Calu3 (cell line): ENCODE data around the gene LRP10. TPM values are rescaled to one million over a fixed set of nuclear protein-coding genes. Genes with fewer than 3 reads are reported as not detected.

ENCODE experiments used
- BruUV-seq: library from RNA; stranded (reverse); fragments of 400-500 nt; replicated peaks from 2 replicates; lab custom pipeline; 2021; lab: Mats Ljungman, UMichigan
- CTCF ChIA-PET: fragments of 300-600 bp; sonication (Branson Sonifier 250); formaldehyde crosslinking; loops from one replicate; lab custom pipeline; 2022; ENCODE audit warnings: antibody characterized with exemption; lab: Charles Lee
- DNase-seq: peaks from one replicate; pipeline ENCODE4 v3.0.0; 2022
- H3K27ac Mint-ChIP-seq: one replicate; pipeline ENCODE4 v1.8.0; 2022; ENCODE audit warnings: mixed read lengths; ENCODE audit not compliant: unreplicated experiment
- H3K27me3 Mint-ChIP-seq: one replicate; pipeline ENCODE4 v1.8.0; 2022; ENCODE audit warnings: mixed read lengths; ENCODE audit not compliant: unreplicated experiment
- H3K36me3 Mint-ChIP-seq: one replicate; pipeline ENCODE4 v1.8.0; 2022; ENCODE audit warnings: mild to moderate bottlenecking, moderate library complexity, mixed read lengths; ENCODE audit not compliant: insufficient read depth, unreplicated experiment
- H3K4me1 Mint-ChIP-seq: one replicate; pipeline ENCODE4 v1.8.0; 2022; ENCODE audit warnings: mild to moderate bottlenecking, low read depth, mixed read lengths; ENCODE audit not compliant: unreplicated experiment
- H3K4me3 Mint-ChIP-seq: one replicate; pipeline ENCODE4 v1.8.0; 2022; ENCODE audit warnings: mild to moderate bottlenecking, low read depth, moderate library complexity, mixed read lengths; ENCODE audit not compliant: unreplicated experiment
- H3K9me3 Mint-ChIP-seq: one replicate; pipeline ENCODE4 v1.8.0; 2022; ENCODE audit warnings: low read depth, mixed read lengths; ENCODE audit not compliant: unreplicated experiment
- intact Hi-C: fragments of 100-400 bp; cut with micrococcal nuclease; formaldehyde crosslinking; loops from one replicate; pipeline ENCODE4 v1.10.0; 2022; ENCODE audit not compliant: unreplicated experiment
- total RNA-seq: library from RNA; stranded (reverse); gene quantifications from 2 replicates; pipeline ENCODE4 v1.2.3, GENCODE V29; 2022
- TF ChIP-seq, protein P1 (sequence below): fragments of 200-600 bp; IDR thresholded peaks from one replicate; pipeline ENCODE4 v1.8.0; 2022; ENCODE audit warnings: antibody characterized with exemption; ENCODE audit not compliant: unreplicated experiment

Gene LRP10
- total RNA-seq, 1 experiment from 2014 or later, result 112 TPM

DNA sequence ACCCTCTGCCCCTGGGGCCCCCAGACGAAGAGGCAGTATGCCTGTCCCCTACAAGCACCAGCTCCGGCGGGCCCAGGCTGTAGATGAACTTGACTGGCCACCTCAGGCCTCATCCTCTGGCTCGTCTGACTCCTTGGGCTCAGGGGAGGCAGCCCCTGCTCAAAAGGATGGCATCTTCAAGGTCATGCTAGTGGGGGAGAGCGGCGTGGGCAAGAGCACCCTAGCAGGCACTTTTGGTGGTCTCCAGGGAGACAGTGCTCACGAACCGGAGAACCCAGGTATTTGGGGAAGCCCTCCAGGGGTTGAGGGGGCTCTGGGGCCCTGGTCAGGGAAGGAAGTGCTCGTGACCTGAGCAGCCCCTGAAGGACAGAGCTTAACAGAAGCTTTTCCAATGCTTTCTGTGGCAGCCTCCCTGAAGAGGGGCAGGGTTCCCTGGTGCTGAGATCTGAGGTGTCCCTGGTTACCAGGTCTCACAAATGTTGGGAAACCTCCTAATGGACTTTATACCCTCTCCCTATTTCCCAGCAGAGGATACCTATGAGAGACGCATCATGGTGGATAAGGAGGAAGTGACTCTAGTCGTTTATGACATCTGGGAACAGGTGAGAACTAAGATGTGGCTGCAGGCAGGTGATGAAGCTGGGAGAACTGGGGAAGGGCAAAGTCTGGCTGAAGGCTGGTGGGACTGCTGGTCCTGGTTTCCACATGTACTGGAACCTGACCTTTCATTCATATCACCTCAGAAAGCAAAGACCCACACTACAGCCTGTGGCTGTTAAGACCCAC is 13.4 kb downstream of the LRP10 start:
- TF ChIP-seq, protein P1, sequence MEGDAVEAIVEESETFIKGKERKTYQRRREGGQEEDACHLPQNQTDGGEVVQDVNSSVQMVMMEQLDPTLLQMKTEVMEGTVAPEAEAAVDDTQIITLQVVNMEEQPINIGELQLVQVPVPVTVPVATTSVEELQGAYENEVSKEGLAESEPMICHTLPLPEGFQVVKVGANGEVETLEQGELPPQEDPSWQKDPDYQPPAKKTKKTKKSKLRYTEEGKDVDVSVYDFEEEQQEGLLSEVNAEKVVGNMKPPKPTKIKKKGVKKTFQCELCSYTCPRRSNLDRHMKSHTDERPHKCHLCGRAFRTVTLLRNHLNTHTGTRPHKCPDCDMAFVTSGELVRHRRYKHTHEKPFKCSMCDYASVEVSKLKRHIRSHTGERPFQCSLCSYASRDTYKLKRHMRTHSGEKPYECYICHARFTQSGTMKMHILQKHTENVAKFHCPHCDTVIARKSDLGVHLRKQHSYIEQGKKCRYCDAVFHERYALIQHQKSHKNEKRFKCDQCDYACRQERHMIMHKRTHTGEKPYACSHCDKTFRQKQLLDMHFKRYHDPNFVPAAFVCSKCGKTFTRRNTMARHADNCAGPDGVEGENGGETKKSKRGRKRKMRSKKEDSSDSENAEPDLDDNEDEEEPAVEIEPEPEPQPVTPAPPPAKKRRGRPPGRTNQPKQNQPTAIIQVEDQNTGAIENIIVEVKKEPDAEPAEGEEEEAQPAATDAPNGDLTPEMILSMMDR, result no peak
- Mint-ChIP-seq H3K27me3 (no peaks in the 10 kb centered on the region), H3K9me3 (no peaks in the 10 kb centered on the region), H3K27ac (no peak overlapping the region), H3K36me3 (peaks cover 39% of the 10 kb centered on the region), H3K4me3 (peak overlapping the region; percentile 11), H3K4me1 (peaks cover 31% of the 10 kb centered on the region)
- intact Hi-C loops, result no loop called here
- DNase-seq, result no peak
- CTCF ChIA-PET, result interaction anchor here (0.8 to 1.6 kb wide), 3 partner anchors 14 to 184 kb away, joined by 3 to 4 read pairs (median 4); partner anchors contain the start of gene LRP10
- BruUV-seq, result no TSS peak

DNA sequence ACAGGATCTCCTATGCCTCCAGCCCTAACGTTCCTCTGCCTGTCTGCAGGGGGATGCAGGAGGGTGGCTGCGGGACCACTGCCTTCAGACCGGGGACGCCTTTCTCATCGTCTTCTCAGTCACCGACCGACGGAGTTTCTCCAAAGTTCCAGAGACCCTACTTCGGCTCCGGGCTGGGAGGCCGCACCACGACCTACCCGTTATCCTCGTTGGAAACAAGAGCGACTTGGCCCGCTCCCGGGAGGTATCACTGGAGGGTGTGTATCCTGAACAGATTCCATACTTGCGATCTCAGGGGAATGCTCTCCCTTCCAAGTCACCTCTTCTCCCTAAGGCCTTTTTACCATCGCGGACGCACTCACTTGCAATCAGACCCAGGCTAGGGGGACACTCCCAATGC is 14.4 kb downstream of the LRP10 start:
- no peak for DNase-seq
- TF ChIP-seq, protein P1, result no peak
- TSS peak; percentile 16 for BruUV-seq
- Mint-ChIP-seq H3K4me1 (peaks cover 36% of the 10 kb centered on the region), H3K9me3 (no peaks in the 10 kb centered on the region), H3K27me3 (no peaks in the 10 kb centered on the region), H3K27ac (no peak overlapping the region), H3K4me3 (peak overlapping the region; percentile 84), H3K36me3 (peaks cover 39% of the 10 kb centered on the region)
- intact Hi-C loops, result no loop called here
- CTCF ChIA-PET, result interaction anchor here (0.6 to 1.6 kb wide), 3 partner anchors 14 to 246 kb away, joined by 3 to 5 read pairs (median 3); no protein-coding TSS in a partner anchor

DNA sequence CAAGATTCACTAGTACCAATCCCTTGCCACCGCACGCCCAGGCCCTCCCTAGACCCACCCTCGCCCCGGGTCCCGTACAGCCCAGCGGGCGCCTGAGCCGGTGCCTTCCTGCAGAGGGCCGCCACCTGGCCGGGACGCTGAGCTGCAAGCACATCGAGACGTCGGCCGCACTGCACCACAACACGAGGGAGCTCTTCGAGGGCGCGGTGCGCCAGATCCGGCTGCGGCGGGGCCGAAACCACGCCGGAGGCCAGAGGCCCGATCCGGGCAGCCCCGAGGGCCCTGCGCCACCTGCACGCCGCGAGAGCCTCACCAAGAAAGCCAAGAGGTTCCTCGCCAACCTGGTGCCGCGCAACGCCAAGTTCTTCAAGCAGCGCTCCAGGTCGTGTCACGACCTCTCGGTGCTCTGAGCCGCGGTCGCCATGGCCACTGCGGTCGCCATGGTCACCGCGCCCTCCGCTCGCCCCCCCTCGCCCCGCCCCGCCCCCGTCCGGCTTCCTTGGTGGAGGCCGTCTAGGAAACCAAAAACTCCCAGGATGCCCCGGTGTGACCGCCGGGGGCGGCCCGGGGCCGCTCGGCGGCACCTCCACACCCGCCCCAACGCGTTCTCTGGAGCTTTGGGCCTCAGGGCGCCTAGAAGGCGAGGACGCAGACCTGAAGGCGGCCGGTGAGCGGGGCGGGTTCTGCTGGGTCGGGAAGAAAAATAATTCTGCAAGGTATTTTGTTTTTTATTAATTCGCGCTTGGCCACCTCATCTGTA is 15.1 kb downstream of the LRP10 start:
- Mint-ChIP-seq H3K4me1 (peaks cover 34% of the 10 kb centered on the region), H3K4me3 (peak overlapping the region; percentile 84), H3K27me3 (no peaks in the 10 kb centered on the region), H3K36me3 (peaks cover 36% of the 10 kb centered on the region), H3K27ac (peak overlapping the region; percentile 80), H3K9me3 (no peaks in the 10 kb centered on the region)
- TF ChIP-seq, protein P1, result no peak
- intact Hi-C loops, result no loop called here
- CTCF ChIA-PET, result interaction anchor here (0.6 to 1.6 kb wide), 4 partner anchors 14 to 296 kb away, joined by 3 to 5 read pairs (median 3); no protein-coding TSS in a partner anchor
- peak; percentile 78 for DNase-seq
- BruUV-seq, result no TSS peak

DNA sequence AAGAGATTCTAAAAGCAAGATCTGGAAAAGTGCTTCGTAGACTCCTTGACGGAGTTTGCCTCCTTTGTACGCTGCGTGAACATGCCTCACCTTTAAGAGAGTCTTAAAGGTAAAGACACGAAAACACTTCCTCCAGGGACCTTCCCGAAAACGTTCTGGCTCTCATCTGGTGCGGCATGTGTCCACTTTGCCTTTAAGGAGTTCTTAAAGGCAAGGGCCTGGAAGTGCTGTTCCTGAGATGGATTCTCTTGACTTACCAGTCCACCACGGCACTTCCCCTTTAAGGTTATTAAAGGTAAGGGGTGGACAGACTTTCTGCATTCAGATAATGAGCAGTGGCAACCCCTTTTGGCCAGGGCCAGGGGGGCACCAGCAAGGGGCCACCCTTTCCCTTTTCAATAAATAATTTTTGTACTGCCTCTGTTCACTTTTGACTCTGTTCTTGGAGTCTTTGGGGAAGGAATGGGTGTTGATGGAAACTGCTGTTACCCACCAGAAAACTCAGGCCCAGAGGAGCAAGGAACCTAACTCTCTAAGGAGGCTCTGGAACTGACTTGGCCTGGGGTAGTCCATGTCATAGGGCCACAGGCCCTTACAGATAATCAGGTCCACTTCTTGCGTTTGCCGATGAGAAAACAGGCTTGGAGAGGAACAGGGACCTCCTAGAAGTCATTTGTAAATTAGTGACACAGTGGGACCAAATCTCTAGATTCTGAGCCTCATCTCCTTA is 15.9 kb downstream of the LRP10 start:
- intact Hi-C loops, result no loop called here
- Mint-ChIP-seq H3K4me3 (peak overlapping the region; percentile 84), H3K9me3 (no peaks in the 10 kb centered on the region), H3K4me1 (peaks cover 27% of the 10 kb centered on the region), H3K36me3 (peaks cover 33% of the 10 kb centered on the region), H3K27me3 (no peaks in the 10 kb centered on the region), H3K27ac (peak overlapping the region; percentile 80)
- TSS peak; percentile 91 for BruUV-seq
- peak; percentile 68 for DNase-seq
- TF ChIP-seq, protein P1, result no peak
- CTCF ChIA-PET, result no interaction called here
